ENCODE data around the gene PPT1.

Gene PPT1

GRCh38 chr1:40034869-40035268 lies 62.2 kb downstream of the PPT1 start:
- no peaks in the 10 kb centered on the region for H3K9me3 ChIP-seq (ENCODE audit: low read length)
- peaks cover 13% of the 10 kb centered on the region for H3K4me1 ChIP-seq (ENCODE audit: insufficient read depth, low read length, severe bottlenecking)
- H3K79me2 ChIP-seq (ENCODE audit: insufficient read depth, low read length): no peaks in the 10 kb centered on the region
- no peaks in the 10 kb centered on the region for H3K9me2 ChIP-seq (ENCODE audit: low read depth, low read length)
- no peak overlapping the region for H3K27ac ChIP-seq (ENCODE audit: low read depth, low read length, poor library complexity, severe bottlenecking)
- H3K4me2 ChIP-seq (ENCODE audit: low read length): no peak overlapping the region
- no peaks in the 10 kb centered on the region for H4K20me1 ChIP-seq (ENCODE audit: insufficient read depth, low read length)
- no peaks in the 10 kb centered on the region for H3K27me3 ChIP-seq (ENCODE audit: insufficient read depth, low read length)
- no peaks in the 10 kb centered on the region for H3K36me3 ChIP-seq (ENCODE audit: insufficient read depth, low read length)
- no peak overlapping the region for H3K9ac ChIP-seq (ENCODE audit: low read length)
- peaks cover 5% of the 10 kb centered on the region; the same call in 1 of the 2 replicates for H3F3A ChIP-seq (ENCODE audit: insufficient read depth, low read length)
- no peak overlapping the region for H3K4me3 ChIP-seq (ENCODE audit: low read depth, low read length, poor library complexity, severe bottlenecking)
- H2AFZ ChIP-seq (ENCODE audit: low read length): no peak overlapping the region
- TF ChIP-seq CTCF (IDR thresholded peaks at IDR 0.05; ENCODE audit: low read length) (no peak), EZH2 (IDR thresholded peaks at IDR 0.05; ENCODE audit: borderline replicate concordance, low read length) (no peak)

DNA sequence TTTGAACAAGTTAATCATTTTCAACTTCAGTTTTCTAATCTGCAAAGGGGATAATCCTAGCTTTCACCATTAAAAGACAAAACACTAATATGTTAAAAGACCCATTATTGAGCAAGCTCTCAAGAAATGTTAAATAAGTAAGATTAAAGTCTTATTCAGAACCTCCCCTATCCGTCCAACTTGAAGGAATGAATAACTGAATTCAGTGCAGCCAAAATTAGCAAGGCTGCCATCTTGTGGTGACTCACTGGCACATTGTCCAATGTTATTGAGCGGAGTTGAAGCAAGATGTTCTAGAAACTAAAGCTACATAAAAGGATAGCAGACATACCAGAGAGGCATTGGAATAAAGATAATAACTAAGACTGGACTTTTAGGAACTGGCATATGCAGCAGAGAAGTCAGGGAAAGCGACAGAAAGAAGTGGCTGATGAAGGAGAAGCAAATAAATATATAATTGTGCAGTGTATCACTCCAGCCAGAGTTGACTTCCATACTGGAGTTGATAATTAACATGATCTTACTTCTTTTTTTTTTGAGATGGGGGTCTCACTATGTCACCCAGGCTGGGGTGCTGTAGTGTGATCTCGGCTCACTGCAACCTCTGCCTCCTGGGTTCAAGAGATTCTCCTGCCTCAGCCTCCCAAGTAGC lies 64.7 kb downstream of the PPT1 start:
- Histone ChIP-seq H3K4me2 (ENCODE audit: low read length) (no peak overlapping the region), H4K20me1 (ENCODE audit: insufficient read depth, low read length) (no peaks in the 10 kb centered on the region), H3F3A (ENCODE audit: insufficient read depth, low read length) (no peaks in the 10 kb centered on the region), H3K9ac (ENCODE audit: low read length) (no peak overlapping the region), H3K36me3 (ENCODE audit: insufficient read depth, low read length) (no peaks in the 10 kb centered on the region), H3K9me2 (ENCODE audit: low read depth, low read length) (no peaks in the 10 kb centered on the region), H3K27me3 (ENCODE audit: insufficient read depth, low read length) (no peaks in the 10 kb centered on the region), H3K4me3 (ENCODE audit: low read depth, low read length, poor library complexity, severe bottlenecking) (no peak overlapping the region), H3K27ac (ENCODE audit: low read depth, low read length, poor library complexity, severe bottlenecking) (no peak overlapping the region), H3K79me2 (ENCODE audit: insufficient read depth, low read length) (no peaks in the 10 kb centered on the region), H3K4me1 (ENCODE audit: insufficient read depth, low read length, severe bottlenecking) (no peaks in the 10 kb centered on the region), H3K9me3 (ENCODE audit: low read length) (no peaks in the 10 kb centered on the region), H2AFZ (ENCODE audit: low read length) (no peak overlapping the region)
- no peak for TF ChIP-seq EZH2 (IDR thresholded peaks at IDR 0.05; ENCODE audit: borderline replicate concordance, low read length)
- peak; percentile 88 for TF ChIP-seq CTCF (IDR thresholded peaks at IDR 0.05; ENCODE audit: low read length)

DNA sequence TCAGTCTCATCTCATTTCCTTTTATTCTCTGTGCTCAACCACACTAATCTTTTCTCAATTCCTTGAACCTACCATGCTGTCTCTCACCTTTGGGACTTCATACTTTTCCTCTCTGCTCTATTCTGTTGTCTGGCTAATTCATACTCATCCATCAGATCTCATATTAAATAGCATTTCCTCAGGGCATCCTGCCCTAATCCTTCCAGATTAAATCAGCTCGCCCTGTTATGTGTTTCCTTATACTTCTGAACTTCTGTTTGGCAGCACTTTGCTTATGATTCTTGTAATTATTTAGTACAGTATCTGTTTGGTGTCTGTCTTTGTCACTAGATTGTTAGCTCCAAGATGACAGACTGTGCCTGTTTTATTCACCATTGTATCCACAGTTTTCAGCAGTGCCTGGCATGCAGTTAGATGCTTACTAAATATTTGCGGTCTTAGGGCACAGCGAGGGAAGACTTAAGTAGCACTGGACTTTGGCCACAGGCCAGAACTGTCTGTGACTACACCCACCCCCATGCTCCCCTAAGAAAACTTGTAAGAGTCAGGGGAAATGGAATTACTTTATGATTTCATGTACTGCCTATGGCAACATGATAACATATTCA lies 66.4 kb downstream of the PPT1 start:
- Histone ChIP-seq H3K9me3 (ENCODE audit: low read length) (no peaks in the 10 kb centered on the region), H4K20me1 (ENCODE audit: insufficient read depth, low read length) (no peaks in the 10 kb centered on the region), H3K27me3 (ENCODE audit: insufficient read depth, low read length) (no peaks in the 10 kb centered on the region; the same call in 1 of the 2 replicates), H3K36me3 (ENCODE audit: insufficient read depth, low read length) (no peaks in the 10 kb centered on the region), H3F3A (ENCODE audit: insufficient read depth, low read length) (no peaks in the 10 kb centered on the region), H3K4me3 (ENCODE audit: low read depth, low read length, poor library complexity, severe bottlenecking) (no peak overlapping the region), H3K9me2 (ENCODE audit: low read depth, low read length) (no peaks in the 10 kb centered on the region), H3K4me1 (ENCODE audit: insufficient read depth, low read length, severe bottlenecking) (no peaks in the 10 kb centered on the region), H2AFZ (ENCODE audit: low read length) (no peak overlapping the region), H3K27ac (ENCODE audit: low read depth, low read length, poor library complexity, severe bottlenecking) (no peak overlapping the region), H3K9ac (ENCODE audit: low read length) (no peak overlapping the region), H3K4me2 (ENCODE audit: low read length) (no peak overlapping the region), H3K79me2 (ENCODE audit: insufficient read depth, low read length) (no peaks in the 10 kb centered on the region)
- no peak for TF ChIP-seq CTCF (IDR thresholded peaks at IDR 0.05; ENCODE audit: low read length)
- no peak for TF ChIP-seq EZH2 (IDR thresholded peaks at IDR 0.05; ENCODE audit: borderline replicate concordance, low read length)
